Retinal pigment epithelial cell (primary cell): ENCODE measurements around the gene ATP5F1D.
A peak's percentile ranks its signal among the peaks of the same experiment; 100 is the strongest.

Experiments
- DNase-seq: peaks from one replicate; pipeline ENCODE4 v3.0.0-alpha.2; 2010; ENCODE audit warnings: low read depth
- H3K4me3 ChIP-seq: 2 replicates; pipeline ENCODE4 v1.5.1; 2011; ENCODE audit warnings: mild to moderate bottlenecking, low read length, control low read depth, moderate library complexity
- TF ChIP-seq, protein P1 (sequence below): conservative IDR thresholded peaks from 2 replicates; pipeline ENCODE4 v1.5.1; 2011; ENCODE audit warnings: low read depth, low read length, control low read depth, inconsistent platforms

Gene ATP5F1D

DNA sequence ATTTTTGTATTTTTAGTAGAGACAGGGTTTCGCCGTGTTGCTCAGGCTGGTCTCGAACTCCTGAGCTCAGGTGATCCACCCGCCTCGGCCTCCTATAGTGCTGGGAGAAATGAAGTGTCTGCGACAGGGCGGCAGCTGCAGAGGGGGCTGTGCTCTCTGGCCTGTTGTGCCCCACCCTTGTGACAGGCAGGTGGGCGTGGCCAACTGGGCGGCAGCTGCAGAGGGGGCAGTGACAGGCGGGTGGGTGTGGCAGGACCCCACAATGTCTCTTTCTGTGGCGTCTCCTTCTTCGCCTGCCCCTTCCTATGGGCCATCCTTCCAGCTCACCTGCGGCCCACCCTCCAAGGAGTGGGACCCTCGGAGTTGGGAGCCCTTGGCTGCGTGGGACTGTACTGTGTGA, 24.2 kb upstream of the ATP5F1D start:
- TF ChIP-seq, protein P1, sequence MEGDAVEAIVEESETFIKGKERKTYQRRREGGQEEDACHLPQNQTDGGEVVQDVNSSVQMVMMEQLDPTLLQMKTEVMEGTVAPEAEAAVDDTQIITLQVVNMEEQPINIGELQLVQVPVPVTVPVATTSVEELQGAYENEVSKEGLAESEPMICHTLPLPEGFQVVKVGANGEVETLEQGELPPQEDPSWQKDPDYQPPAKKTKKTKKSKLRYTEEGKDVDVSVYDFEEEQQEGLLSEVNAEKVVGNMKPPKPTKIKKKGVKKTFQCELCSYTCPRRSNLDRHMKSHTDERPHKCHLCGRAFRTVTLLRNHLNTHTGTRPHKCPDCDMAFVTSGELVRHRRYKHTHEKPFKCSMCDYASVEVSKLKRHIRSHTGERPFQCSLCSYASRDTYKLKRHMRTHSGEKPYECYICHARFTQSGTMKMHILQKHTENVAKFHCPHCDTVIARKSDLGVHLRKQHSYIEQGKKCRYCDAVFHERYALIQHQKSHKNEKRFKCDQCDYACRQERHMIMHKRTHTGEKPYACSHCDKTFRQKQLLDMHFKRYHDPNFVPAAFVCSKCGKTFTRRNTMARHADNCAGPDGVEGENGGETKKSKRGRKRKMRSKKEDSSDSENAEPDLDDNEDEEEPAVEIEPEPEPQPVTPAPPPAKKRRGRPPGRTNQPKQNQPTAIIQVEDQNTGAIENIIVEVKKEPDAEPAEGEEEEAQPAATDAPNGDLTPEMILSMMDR = no peak
- DNase-seq = no peak
- H3K4me3 ChIP-seq = no peak overlapping the region

DNA sequence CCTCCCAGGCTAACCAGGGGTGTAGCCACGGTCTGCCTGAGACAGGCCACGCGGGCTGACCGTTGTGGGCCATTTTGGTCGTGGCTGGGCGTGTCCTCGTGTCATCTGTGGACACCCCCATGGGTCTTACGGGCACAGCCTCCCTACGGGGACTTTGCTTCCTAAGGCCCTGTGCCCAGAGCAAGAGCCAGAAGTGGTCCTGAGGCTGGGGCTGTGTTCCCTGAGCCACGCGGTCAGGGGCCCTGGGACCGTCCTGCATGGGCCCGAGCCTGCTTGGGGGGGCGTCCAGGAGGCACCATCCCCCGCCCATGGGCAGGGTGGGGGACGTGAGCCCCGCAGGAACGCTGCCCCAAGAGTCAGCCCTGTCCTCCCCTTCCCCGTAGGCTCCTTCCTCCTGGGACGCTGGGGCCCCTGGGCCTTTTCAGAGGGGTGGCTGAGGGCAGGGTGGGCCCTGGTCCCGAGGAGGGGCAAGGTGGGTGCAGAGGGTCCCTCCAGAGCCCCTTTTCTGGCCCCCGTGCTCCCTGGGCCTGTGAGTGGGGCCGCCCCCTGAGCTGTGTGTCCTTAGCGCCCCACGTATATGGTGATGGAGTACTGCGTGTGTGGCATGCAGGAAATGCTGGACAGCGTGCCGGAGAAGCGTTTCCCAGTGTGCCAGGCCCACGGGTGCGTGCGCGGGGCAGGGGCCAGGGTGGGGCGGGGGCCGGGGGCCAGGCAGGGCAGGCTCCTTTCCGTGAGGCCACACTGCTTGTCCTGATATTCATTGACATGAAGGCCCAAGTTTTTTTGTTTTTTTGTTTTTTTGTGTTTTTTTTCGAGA, 22.6 kb upstream of the ATP5F1D start:
- H3K4me3 ChIP-seq = no peak overlapping the region
- no peak for DNase-seq
- TF ChIP-seq, protein P1 = no peak

DNA sequence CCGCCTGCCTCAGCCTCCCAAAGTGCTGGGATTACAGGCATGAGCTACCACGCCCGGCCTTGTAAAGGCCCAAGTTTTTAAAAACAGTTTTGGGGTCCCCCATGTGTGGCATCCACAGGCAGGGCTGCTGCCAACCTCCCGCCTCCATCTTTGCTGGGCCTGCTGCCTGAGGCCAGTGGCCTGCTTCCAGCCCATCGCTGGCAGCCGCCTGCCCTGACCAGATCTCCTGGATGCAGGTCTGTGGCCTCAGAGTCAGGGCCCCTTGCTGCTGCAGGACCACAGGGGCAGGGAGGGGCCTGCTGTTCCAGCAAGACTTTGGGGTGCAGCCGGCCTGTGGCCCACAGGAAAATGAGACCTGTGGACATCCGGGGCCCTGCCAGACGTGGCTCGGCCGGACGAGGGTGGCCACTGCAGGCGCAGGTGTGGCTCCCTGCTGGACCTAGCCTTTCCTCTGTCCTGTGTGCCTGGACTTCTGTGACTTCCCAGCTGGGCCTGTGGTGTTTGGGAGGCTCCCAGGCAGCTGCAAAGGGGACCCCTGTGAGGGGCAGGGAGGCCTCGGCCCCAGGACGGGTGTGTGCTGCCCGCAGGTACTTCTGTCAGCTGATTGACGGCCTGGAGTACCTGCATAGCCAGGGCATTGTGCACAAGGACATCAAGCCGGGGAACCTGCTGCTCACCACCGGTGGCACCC, 21.6 kb upstream of the ATP5F1D start:
- TF ChIP-seq, protein P1 = no peak
- H3K4me3 ChIP-seq = no peak overlapping the region
- no peak for DNase-seq

DNA sequence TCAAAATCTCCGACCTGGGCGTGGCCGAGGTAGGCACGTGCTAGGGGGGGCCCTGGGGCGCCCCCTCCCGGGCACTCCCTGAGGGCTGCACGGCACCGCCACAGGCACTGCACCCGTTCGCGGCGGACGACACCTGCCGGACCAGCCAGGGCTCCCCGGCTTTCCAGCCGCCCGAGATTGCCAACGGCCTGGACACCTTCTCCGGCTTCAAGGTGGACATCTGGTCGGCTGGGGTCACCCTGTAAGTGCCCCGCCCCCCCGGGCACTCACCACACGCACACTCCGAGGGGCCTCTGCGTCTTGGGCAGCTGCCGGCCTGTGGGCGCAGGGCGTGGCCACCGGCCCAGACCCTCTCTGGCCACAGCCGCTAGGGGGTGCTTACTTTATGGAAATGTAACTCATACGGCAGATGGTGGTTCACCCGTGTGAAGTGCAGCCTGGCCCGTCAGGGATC, 21.0 kb upstream of the ATP5F1D start:
- H3K4me3 ChIP-seq = no peak overlapping the region
- TF ChIP-seq, protein P1 = no peak
- DNase-seq = no peak

DNA sequence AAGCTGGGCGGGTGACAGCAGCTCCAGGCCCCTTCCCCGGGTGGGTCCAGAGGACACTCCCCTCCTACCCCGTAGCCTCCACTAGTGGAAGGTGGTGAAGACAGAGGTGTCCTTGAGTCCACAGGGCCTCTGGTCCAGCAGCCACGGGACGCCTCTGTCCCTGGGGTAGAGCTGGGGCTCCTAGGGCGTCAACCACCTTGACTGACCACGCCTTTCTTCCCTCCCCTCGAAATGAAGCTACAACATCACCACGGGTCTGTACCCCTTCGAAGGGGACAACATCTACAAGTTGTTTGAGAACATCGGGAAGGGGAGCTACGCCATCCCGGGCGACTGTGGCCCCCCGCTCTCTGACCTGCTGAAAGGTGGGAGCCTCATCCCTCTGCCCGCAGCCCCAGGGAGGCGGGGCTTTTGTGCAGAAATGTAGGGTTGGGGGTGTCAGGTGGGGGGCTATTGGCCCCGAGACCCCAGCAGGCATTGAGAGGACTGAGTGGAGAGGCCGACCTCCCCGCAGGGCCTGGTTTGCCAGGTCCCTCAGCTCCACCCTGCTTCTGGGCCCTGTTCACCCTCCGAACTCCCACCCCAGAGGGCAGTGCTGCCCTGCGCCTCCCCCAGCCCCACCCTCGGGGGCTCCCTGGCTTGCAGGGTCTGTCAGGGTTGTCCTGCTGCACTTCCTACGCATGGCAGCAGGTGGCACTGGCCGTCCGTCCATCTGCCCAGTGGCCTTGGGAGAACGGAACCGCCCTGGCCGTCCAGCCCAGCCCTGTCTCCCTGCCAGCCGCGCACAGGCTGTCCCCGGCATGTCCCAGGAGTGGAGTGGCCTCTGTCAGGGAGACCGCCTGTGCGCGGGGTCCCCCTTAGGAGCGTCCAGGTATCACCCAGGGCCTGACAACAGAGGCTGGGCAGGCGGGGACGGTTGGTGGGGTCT, 20.3 kb upstream of the ATP5F1D start:
- TF ChIP-seq, protein P1 = peak; percentile 74
- no peak for DNase-seq
- H3K4me3 ChIP-seq = no peak overlapping the region

DNA sequence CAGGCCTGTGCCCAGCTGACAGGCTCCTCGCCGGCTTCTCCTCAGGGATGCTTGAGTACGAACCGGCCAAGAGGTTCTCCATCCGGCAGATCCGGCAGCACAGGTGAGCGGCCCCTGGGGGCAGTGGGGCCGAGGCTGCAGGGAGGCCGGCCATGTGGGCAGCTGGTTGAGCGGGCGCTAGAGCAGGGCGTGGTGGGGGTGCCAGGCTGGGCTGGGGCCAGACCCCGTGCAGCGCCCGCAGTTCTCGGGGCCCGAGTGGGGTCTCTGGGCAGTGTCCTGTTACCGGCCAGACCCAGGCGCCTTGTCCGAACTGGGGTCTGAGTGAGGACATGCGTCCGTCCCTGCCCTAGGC, 19.7 kb upstream of the ATP5F1D start:
- DNase-seq = no peak
- TF ChIP-seq, protein P1 = no peak
- no peak overlapping the region for H3K4me3 ChIP-seq
